NCI-H2081 treated with DMSO at 0.1 percent for 48 hours (cell line): ENCODE data around the gene STAT5B.
"Not testable (repeated sequence)": the region's sequence is repeated elsewhere in the genome, so short reads cannot be mapped to it uniquely, and the experiment has no call there.

Source experiments
- DNase-seq: peaks from one replicate; lab custom pipeline; 2025; lab: John Stamatoyannopoulos, UW

The STAT5B gene

GRCh38 chr17:42233156-42233555 is 43.0 kb downstream of the STAT5B start:
- DNase-seq = no peak

GRCh38 chr17:42230225-42230624 is 46.0 kb downstream of the STAT5B start:
- DNase-seq = no peak

GRCh38 chr17:42227849-42228700 is 48.1 kb downstream of the STAT5B start:
- no peak for DNase-seq

- no peak for DNase-seq
These were observed 50.5 kb downstream of the STAT5B start for GRCh38 chr17:42225646-42226045.

- no peak for DNase-seq
These were observed 51.5 kb downstream of the STAT5B start for GRCh38 chr17:42224651-42225050.

GRCh38 chr17:42221886-42222745 is 54.1 kb downstream of the STAT5B start:
- DNase-seq = no peak

- DNase-seq = not testable (repeated sequence)
These were observed 56.9 kb downstream of the STAT5B start for GRCh38 chr17:42219280-42219679.

- DNase-seq = no peak
These were observed 62.0 kb downstream of the STAT5B start for GRCh38 chr17:42214156-42214555.

- DNase-seq = no peak
These were observed 63.8 kb downstream of the STAT5B start for GRCh38 chr17:42212382-42212781.

- DNase-seq = not testable (repeated sequence)
These were observed 64.3 kb downstream of the STAT5B start for GRCh38 chr17:42211921-42212341.

- DNase-seq = no peak
These were observed 66.1 kb downstream of the STAT5B start for GRCh38 chr17:42210046-42210445.

GRCh38 chr17:42206153-42206612 is 70.0 kb downstream of the STAT5B start:
- DNase-seq = not testable (repeated sequence)

GRCh38 chr17:42203354-42203753 is 72.8 kb downstream of the STAT5B start:
- DNase-seq = no peak

GRCh38 chr17:42202696-42203095 is 73.5 kb downstream of the STAT5B start:
- DNase-seq = no peak

- no peak for DNase-seq
These were observed 74.0 kb downstream of the STAT5B start for GRCh38 chr17:42202159-42202558.

GRCh38 chr17:42201458-42201772 is 74.8 kb downstream of the STAT5B start:
- DNase-seq = no peak

GRCh38 chr17:42200706-42201457 is 75.3 kb downstream of the STAT5B start:
- no peak for DNase-seq

- DNase-seq = no peak
These were observed 76.7 kb downstream of the STAT5B start for GRCh38 chr17:42199416-42200011.

GRCh38 chr17:42198897-42199296 is 77.3 kb downstream of the STAT5B start:
- no peak for DNase-seq

- DNase-seq = no peak
These were observed 78.5 kb downstream of the STAT5B start for GRCh38 chr17:42197564-42198156.
